ENCODE results near the gene COL27A1. TPM values are rescaled to one million over a fixed set of nuclear protein-coding genes. Genes with fewer than 3 reads are reported as not detected.

Gene COL27A1
- total and polyA plus RNA-seq, 2 experiments from 2014 or later, result 10.5 to 18.0 TPM

GRCh38 chr9:114225561-114226212, 70.3 kb downstream of the COL27A1 start:
- no peaks in the 10 kb centered on the region for H3K9me3 Mint-ChIP-seq
- no peak overlapping the region for H2AFZ ChIP-seq
- no peaks in the 10 kb centered on the region for H3F3A ChIP-seq (replicated peaks; ENCODE audit: low read depth)
- no peaks in the 10 kb centered on the region for H3K9me2 ChIP-seq (ENCODE audit: insufficient read depth)
- ATAC-seq, result no peak
- no peak for TF ChIP-seq NANOG (IDR thresholded peaks at IDR 0.05; ENCODE audit: borderline replicate concordance)
- no peak for TF ChIP-seq EZH2phosphoT487 (IDR thresholded peaks at IDR 0.05; ENCODE audit: unreplicated experiment)
- no peak for TF ChIP-seq STAT1 (IDR thresholded peaks at IDR 0.05; ENCODE audit: unreplicated experiment)
- no peak for TF ChIP-seq JUNB (IDR thresholded peaks at IDR 0.05; ENCODE audit: unreplicated experiment)
- no peak for TF ChIP-seq CREB1 (CRISPR knock-in tag; IDR thresholded peaks at IDR 0.05; ENCODE audit: low read depth)
- TF ChIP-seq ZNF462 (CRISPR knock-in tag; IDR thresholded peaks at IDR 0.05), result no peak
- no peak for TF ChIP-seq REST (IDR thresholded peaks at IDR 0.05; ENCODE audit: unreplicated experiment)
- TF ChIP-seq CTCF (conservative IDR thresholded peaks at IDR 0.05; ENCODE audit: low read depth in 2 of 2), result no peak
- no peak overlapping the region for H3K4me3 Mint-ChIP-seq
- H3K79me2 ChIP-seq (replicated peaks; ENCODE audit: insufficient read depth), result no peaks in the 10 kb centered on the region
- H4K20me1 ChIP-seq (replicated peaks; ENCODE audit: insufficient read depth), result peaks cover 3% of the 10 kb centered on the region; the same call in 1 of the 2 replicates
- H3K36me3 ChIP-seq (ENCODE audit: insufficient read depth), result no peaks in the 10 kb centered on the region
- H3K4me2 ChIP-seq, result 0 out of 2 replicates have a peak overlapping the region, but pooled peaks have one; percentile 26
- H3K27me3 Mint-ChIP-seq (ENCODE audit: insufficient read depth, low read depth, poor library complexity), result peaks cover 18% of the 10 kb centered on the region
- no peaks in the 10 kb centered on the region for H3K27me3 ChIP-seq (ENCODE audit: insufficient read depth)
- H3K27ac ChIP-seq (ENCODE audit: low read depth), result peak overlapping the region; percentile 52
- H3K4me1 ChIP-seq (ENCODE audit: insufficient read depth), result peaks cover 16% of the 10 kb centered on the region
- no peaks in the 10 kb centered on the region for H3K36me3 Mint-ChIP-seq (ENCODE audit: low read depth)
- no peak overlapping the region for H3K27ac Mint-ChIP-seq
- H3K4me3 ChIP-seq, result no peak overlapping the region
- no peak for DNase-seq (ENCODE audit: low spot score)
- peaks cover 42% of the 10 kb centered on the region for H3K4me1 Mint-ChIP-seq

Measured in GM23338 (cell line).